ENCODE data around the gene SLC44A1.

DNA sequence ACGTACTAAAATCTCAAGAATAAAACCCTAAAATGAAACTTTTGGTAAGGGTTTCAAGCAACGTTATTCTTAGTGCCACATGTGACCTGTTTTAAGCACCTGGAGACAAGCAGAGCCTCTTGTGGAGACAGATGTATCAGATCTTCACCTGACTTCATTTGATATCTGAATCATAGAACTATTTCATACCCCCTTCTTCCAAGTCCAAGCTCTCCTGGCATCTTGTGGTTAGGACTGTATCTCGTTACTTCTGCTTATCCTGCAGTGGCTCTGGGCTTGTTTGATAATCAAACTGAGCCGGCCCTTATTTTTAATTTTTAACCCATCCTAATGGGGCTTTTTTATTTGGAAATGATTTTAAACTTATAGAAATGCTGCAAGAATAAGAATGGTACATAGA, 192.3 kb downstream of the SLC44A1 start:
- TF ChIP-seq, protein P1, sequence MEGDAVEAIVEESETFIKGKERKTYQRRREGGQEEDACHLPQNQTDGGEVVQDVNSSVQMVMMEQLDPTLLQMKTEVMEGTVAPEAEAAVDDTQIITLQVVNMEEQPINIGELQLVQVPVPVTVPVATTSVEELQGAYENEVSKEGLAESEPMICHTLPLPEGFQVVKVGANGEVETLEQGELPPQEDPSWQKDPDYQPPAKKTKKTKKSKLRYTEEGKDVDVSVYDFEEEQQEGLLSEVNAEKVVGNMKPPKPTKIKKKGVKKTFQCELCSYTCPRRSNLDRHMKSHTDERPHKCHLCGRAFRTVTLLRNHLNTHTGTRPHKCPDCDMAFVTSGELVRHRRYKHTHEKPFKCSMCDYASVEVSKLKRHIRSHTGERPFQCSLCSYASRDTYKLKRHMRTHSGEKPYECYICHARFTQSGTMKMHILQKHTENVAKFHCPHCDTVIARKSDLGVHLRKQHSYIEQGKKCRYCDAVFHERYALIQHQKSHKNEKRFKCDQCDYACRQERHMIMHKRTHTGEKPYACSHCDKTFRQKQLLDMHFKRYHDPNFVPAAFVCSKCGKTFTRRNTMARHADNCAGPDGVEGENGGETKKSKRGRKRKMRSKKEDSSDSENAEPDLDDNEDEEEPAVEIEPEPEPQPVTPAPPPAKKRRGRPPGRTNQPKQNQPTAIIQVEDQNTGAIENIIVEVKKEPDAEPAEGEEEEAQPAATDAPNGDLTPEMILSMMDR (IDR thresholded peaks at IDR 0.05): no peak
- TF ChIP-seq ZFX (IDR thresholded peaks at IDR 0.05; ENCODE audit: borderline replicate concordance): no peak
